Nephron (organoid): ENCODE data around the gene TCN2.
"Not testable (repeated sequence)": the region's sequence is repeated elsewhere in the genome, so short reads cannot be mapped to it uniquely, and the experiment has no call there.

Experiments
- H3K27ac Mint-ChIP-seq, 3 experiments: 2 replicates each; pipeline ENCODE4 v1.8.0; 2020; ENCODE audit warnings: mixed read lengths in 3 of 3, mild to moderate bottlenecking in 2 of 3, moderate library complexity in 1 of 3
- H3K27me3 Mint-ChIP-seq: 2 replicates; pipeline ENCODE4 v1.8.0; 2021; ENCODE audit warnings: low read depth, mild to moderate bottlenecking, moderate library complexity, mixed read lengths
- H3K36me3 Mint-ChIP-seq: 2 replicates; pipeline ENCODE4 v1.8.0; 2020; ENCODE audit warnings: low read depth, mixed read lengths
- H3K4me1 Mint-ChIP-seq: 2 replicates; pipeline ENCODE4 v1.8.0; 2020; ENCODE audit warnings: mixed read lengths
- H3K4me3 Mint-ChIP-seq, 3 experiments: 2 replicates each; pipeline ENCODE4 v1.8.0; 2020; ENCODE audit warnings: mild to moderate bottlenecking in 3 of 3, mixed read lengths in 3 of 3, moderate library complexity in 2 of 3
- H3K9me3 Mint-ChIP-seq: 2 replicates; pipeline ENCODE4 v1.8.0; 2020; ENCODE audit warnings: mixed read lengths
- CTCF ChIP-seq, 3 experiments: fragments of 200-600 bp; sonication (generic); IDR thresholded peaks; one replicate each; pipeline ENCODE4 v1.5.0; 2021; ENCODE audit warnings: antibody characterized with exemption in 3 of 3; ENCODE audit not compliant: unreplicated experiment in 3 of 3

The TCN2 gene

GRCh38 chr22:30628491-30628890 lies 21.5 kb downstream of the TCN2 start:
- Mint-ChIP-seq H3K36me3 (peaks cover 3% of the 10 kb centered on the region), H3K27ac (no peak overlapping the region)

GRCh38 chr22:30631469-30631868 lies 24.5 kb downstream of the TCN2 start:
- not testable (repeated sequence) for H3K4me3 Mint-ChIP-seq, H3K27ac Mint-ChIP-seq, H3K9me3 Mint-ChIP-seq, H3K36me3 Mint-ChIP-seq, H3K27me3 Mint-ChIP-seq
- peaks cover 10% of the 10 kb centered on the region for H3K4me1 Mint-ChIP-seq

More at GRCh38 chr22:30628491-30628890, 21.5 kb downstream of the TCN2 start:
- no peaks in the 10 kb centered on the region for H3K4me1 Mint-ChIP-seq
- H3K4me3 Mint-ChIP-seq = no peak overlapping the region
- no peak for TF ChIP-seq CTCF (IDR thresholded peaks at IDR 0.05; ENCODE audit: unreplicated experiment in 3 of 3)
- peaks cover 2% of the 10 kb centered on the region for H3K9me3 Mint-ChIP-seq
- no peaks in the 10 kb centered on the region for H3K27me3 Mint-ChIP-seq

GRCh38 chr22:30634471-30635233 lies 27.7 kb downstream of the TCN2 start:
- peak; percentile 86 to 94 (median 88) for TF ChIP-seq CTCF (IDR thresholded peaks at IDR 0.05; ENCODE audit: unreplicated experiment in 3 of 3)
- peaks cover 4% of the 10 kb centered on the region for H3K36me3 Mint-ChIP-seq
- H3K9me3 Mint-ChIP-seq = peaks cover 2% of the 10 kb centered on the region
- peaks cover 15% of the 10 kb centered on the region for H3K4me1 Mint-ChIP-seq
- H3K27me3 Mint-ChIP-seq = no peaks in the 10 kb centered on the region
- peak overlapping the region; percentile 79 to 82 (median 82) for H3K4me3 Mint-ChIP-seq
- H3K27ac Mint-ChIP-seq = peak overlapping the region in 2 of 3 experiments; percentile 38 to 60

- Mint-ChIP-seq H3K4me3 (peak within 1 kb of the TSS; percentile 79 to 84 (median 82)), H3K36me3 (peaks cover 4% of the 10 kb centered on the region), H3K27ac (peak within 1 kb of the TSS in 2 of 3 experiments; percentile 38 to 60), H3K9me3 (peaks cover 2% of the 10 kb centered on the region), H3K4me1 (peaks cover 15% of the 10 kb centered on the region), H3K27me3 (no peaks in the 10 kb centered on the region)
- peak in 2 of 3 experiments; percentile 9 to 19 for TF ChIP-seq CTCF (IDR thresholded peaks at IDR 0.05; ENCODE audit: unreplicated experiment in 3 of 3)
These were observed 28.6 kb downstream of the TCN2 start, which contains the start of gene SLC35E4 for GRCh38 chr22:30635273-30636225. SLC35E4 (plus strand) TSS chr22:30635781; CDS start chr22:30636451, 670 bp downstream.

GRCh38 chr22:30636226-30637077 lies 29.5 kb downstream of the TCN2 start:
- Mint-ChIP-seq H3K4me1 (peaks cover 15% of the 10 kb centered on the region), H3K9me3 (no peaks in the 10 kb centered on the region), H3K27ac (peak overlapping the region in 1 of 3 experiments; percentile 33), H3K36me3 (peaks cover 4% of the 10 kb centered on the region), H3K4me3 (peak overlapping the region; percentile 79 to 84 (median 79)), H3K27me3 (no peaks in the 10 kb centered on the region)
- no peak for TF ChIP-seq CTCF (IDR thresholded peaks at IDR 0.05; ENCODE audit: unreplicated experiment in 3 of 3)
